ENCODE results near the gene AKR1A1.

DNA sequence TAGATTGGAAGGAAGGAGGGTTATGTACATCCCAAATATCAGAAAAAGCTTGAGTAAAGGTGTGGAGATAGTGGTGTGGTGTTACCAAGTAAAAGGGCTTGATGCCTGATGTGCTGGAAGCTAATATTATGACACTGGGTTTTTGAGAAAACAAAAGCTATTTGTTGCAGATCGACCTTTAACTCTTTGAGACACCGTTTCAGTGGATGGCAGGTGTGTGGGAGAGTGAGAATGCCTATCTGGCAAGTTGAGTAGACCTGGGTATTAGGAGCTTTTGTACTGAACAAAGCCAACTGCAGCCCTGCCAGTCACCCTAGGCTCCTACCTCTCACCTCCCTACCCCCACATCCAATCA is 49.1 kb upstream of the AKR1A1 start:
- TF ChIP-seq, protein P1, sequence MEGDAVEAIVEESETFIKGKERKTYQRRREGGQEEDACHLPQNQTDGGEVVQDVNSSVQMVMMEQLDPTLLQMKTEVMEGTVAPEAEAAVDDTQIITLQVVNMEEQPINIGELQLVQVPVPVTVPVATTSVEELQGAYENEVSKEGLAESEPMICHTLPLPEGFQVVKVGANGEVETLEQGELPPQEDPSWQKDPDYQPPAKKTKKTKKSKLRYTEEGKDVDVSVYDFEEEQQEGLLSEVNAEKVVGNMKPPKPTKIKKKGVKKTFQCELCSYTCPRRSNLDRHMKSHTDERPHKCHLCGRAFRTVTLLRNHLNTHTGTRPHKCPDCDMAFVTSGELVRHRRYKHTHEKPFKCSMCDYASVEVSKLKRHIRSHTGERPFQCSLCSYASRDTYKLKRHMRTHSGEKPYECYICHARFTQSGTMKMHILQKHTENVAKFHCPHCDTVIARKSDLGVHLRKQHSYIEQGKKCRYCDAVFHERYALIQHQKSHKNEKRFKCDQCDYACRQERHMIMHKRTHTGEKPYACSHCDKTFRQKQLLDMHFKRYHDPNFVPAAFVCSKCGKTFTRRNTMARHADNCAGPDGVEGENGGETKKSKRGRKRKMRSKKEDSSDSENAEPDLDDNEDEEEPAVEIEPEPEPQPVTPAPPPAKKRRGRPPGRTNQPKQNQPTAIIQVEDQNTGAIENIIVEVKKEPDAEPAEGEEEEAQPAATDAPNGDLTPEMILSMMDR (IDR thresholded peaks at IDR 0.05; ENCODE audit: control extremely low read depth in 1 of 3, insufficient read depth in 1 of 3, low read depth in 1 of 3, low read length in 3 of 3): no peak
- TF ChIP-seq ZNF274 (IDR thresholded peaks at IDR 0.05; ENCODE audit: borderline replicate concordance, extremely low read depth, low read length): no peak
- TF ChIP-seq EP300 (IDR thresholded peaks at IDR 0.05; ENCODE audit: borderline replicate concordance in 1 of 2, low read depth in 2 of 2, low read length in 2 of 2): no peak
- TF ChIP-seq CEBPB (IDR thresholded peaks at IDR 0.05; ENCODE audit: low read depth, low read length): no peak
